ENCODE data around the gene GNG11. TPM values are rescaled to one million over a fixed set of nuclear protein-coding genes. Genes with fewer than 3 reads are reported as not detected.

Gene GNG11
- total and polyA plus RNA-seq, 8 donors, result 2.0 to 37.9 (median 24.2) TPM

- H3K36me3 ChIP-seq, result no peaks in the 10 kb centered on the region
- no peak overlapping the region for H3K27ac ChIP-seq
- H3K9me3 ChIP-seq, result no peaks in the 10 kb centered on the region
- H3K27me3 ChIP-seq, result no peaks in the 10 kb centered on the region
- no peak overlapping the region for H3K4me3 ChIP-seq
- H3K4me1 ChIP-seq, result no peaks in the 10 kb centered on the region
- no peak for DNase-seq
- intact Hi-C loops (cut with DNase I; ENCODE audit: low total_unique reads), result no loop called here
- 53 to 82% (median 66%) methylated on average over 3 of the region's 3 CpGs for WGBS, 5 donors
- TF ChIP-seq EP300 (IDR thresholded peaks at IDR 0.05), result no peak
- no peak for TF ChIP-seq POLR2AphosphoS5 (IDR thresholded peaks at IDR 0.05)
- no peak for TF ChIP-seq CTCF (IDR thresholded peaks at IDR 0.05)
- no peak for TF ChIP-seq POLR2A (IDR thresholded peaks at IDR 0.05)
These were observed 11.6 kb downstream of the GNG11 start for GRCh38 chr7:93933156-93933555.

- WGBS, 5 donors, result 73 to 89% (median 82%) methylated on average over 2 of the region's 2 CpGs
- Histone ChIP-seq H3K27ac (no peak overlapping the region), H3K36me3 (no peaks in the 10 kb centered on the region), H3K4me1 (no peaks in the 10 kb centered on the region), H3K27me3 (no peaks in the 10 kb centered on the region), H3K4me3 (no peak overlapping the region), H3K9me3 (no peaks in the 10 kb centered on the region)
- intact Hi-C loops (cut with DNase I; ENCODE audit: low total_unique reads), result no loop called here
- no peak for TF ChIP-seq EP300 (IDR thresholded peaks at IDR 0.05)
- TF ChIP-seq POLR2AphosphoS5 (IDR thresholded peaks at IDR 0.05), result no peak
- TF ChIP-seq CTCF (IDR thresholded peaks at IDR 0.05), result no peak
- no peak for TF ChIP-seq POLR2A (IDR thresholded peaks at IDR 0.05)
- DNase-seq, result peak in 1 of 2 donors; percentile 32
These were observed 13.6 kb downstream of the GNG11 start for GRCh38 chr7:93935102-93935501.

GRCh38 chr7:93937818-93938217 lies 16.3 kb downstream of the GNG11 start:
- H3K4me3 ChIP-seq, result no peak overlapping the region
- 82 to 95% (median 88%) methylated on average over 1 of the region's 1 CpG for WGBS, 5 donors
- H3K9me3 ChIP-seq, result no peaks in the 10 kb centered on the region
- no peak overlapping the region for H3K27ac ChIP-seq
- H3K36me3 ChIP-seq, result no peaks in the 10 kb centered on the region
- H3K27me3 ChIP-seq, result no peaks in the 10 kb centered on the region
- intact Hi-C loops (cut with DNase I; ENCODE audit: low total_unique reads), result no loop called here
- DNase-seq, result no peak
- no peaks in the 10 kb centered on the region for H3K4me1 ChIP-seq
- no peak for TF ChIP-seq EP300 (IDR thresholded peaks at IDR 0.05)
- no peak for TF ChIP-seq CTCF (IDR thresholded peaks at IDR 0.05)
- no peak for TF ChIP-seq POLR2AphosphoS5 (IDR thresholded peaks at IDR 0.05)
- no peak for TF ChIP-seq POLR2A (IDR thresholded peaks at IDR 0.05)

- Histone ChIP-seq H3K4me1 (no peaks in the 10 kb centered on the region), H3K9me3 (no peaks in the 10 kb centered on the region), H3K27me3 (no peaks in the 10 kb centered on the region), H3K36me3 (no peaks in the 10 kb centered on the region), H3K27ac (no peak overlapping the region), H3K4me3 (no peak overlapping the region)
- no peak for DNase-seq
- TF ChIP-seq POLR2A (IDR thresholded peaks at IDR 0.05), result no peak
- no peak for TF ChIP-seq EP300 (IDR thresholded peaks at IDR 0.05)
- no peak for TF ChIP-seq CTCF (IDR thresholded peaks at IDR 0.05)
- no peak for TF ChIP-seq POLR2AphosphoS5 (IDR thresholded peaks at IDR 0.05)
- intact Hi-C loops (cut with DNase I; ENCODE audit: low total_unique reads), result no loop called here
These were observed 16.8 kb downstream of the GNG11 start for GRCh38 chr7:93938293-93938692.
